Endometrium (tissue), 2 donors: ENCODE measurements around the gene IL1RAP.

Experiments
- FAIRE-seq: peaks from 2 replicates; lab custom pipeline; 2012; peaks lifted over from hg19 to GRCh38; lab: Jason Lieb, UNC
- donor health status: control.
- donor health status: control.

The IL1RAP gene

GRCh38 chr3:190579514-190580137, 65.7 kb downstream of the IL1RAP start:
- no peak for FAIRE-seq

GRCh38 chr3:190580417-190580816, 66.5 kb downstream of the IL1RAP start:
- FAIRE-seq = no peak

DNA sequence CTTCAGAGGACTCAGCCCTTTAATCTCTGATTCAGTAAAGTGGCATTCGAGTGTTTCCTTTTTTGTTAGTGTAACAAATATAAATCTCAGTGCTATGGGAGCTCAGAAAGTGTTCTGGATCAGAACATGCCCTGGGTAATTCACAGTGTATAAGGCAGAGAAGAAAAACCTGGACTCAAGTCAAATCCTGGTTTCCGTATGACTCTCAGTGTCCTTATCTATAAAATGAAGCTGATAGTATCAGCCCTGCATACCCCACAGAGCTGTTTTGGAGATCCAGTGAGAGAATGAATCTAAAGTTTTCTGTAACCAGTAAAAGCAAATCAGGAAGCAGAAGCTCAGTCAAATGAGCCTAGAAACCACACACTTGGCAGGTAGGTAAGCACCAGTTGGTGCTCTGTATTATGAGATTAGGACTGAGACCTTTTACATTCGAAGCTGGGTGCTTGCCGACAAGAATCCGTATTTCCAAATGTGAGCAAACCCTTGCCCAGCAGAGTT, 67.2 kb downstream of the IL1RAP start:
- no peak for FAIRE-seq

GRCh38 chr3:190582667-190583066, 68.8 kb downstream of the IL1RAP start:
- FAIRE-seq = no peak

DNA sequence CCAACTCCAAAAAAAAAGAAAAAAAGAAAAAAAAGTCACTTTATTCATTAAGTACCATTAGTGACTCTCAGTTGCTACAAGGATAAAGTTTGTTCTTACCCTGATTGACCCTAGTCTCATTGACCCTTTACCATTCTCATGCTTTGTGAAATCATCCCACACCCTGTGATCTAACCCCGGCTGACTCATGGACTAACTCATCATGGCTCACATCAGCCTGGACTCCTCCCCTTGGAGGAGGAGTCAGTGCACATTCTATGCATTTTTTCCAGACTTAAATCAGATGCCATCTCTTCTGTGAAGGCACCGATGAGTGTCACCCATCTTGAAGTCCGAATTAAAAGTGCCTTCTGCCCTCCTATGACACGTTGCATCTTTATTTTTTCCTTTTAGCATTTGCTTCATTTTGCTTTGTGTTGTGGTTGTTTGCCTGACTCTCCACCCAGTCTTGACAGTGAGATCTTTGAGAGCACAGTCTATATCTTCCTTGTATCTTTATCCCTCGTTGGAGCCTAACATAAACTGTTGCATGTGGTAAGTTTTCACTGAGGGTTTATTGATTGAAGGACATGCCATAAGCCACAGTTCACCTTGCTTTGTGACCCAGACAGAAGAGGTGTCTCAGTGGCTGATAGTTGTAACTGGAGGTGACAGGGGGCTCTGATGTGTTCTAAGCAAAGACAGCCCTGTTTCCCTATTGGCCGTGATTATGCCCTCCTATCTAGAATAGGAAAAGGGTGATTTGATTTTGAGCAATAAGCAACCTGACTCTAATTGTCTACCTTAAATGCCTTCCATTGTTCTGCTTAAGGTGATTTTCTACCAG, 72.1 kb downstream of the IL1RAP start:
- no peak for FAIRE-seq

DNA sequence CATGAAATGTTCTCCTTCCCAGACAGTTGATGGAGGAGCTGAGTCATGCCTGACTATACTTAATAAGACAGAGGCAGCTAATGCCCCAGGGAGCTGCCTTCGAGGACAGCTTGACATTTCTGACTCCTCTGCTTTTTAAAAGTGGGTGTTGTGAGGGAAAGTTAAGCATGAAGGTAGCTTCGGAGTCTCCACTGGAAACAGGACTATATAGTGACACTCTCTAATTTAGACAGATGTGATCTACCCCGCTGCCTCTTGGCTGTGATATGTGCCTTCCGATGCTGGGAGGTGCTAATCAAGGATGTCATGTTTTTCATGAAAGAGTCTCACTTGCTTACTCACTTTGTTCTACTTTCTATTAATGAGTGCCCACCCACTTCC, 72.7 kb downstream of the IL1RAP start:
- no peak for FAIRE-seq

GRCh38 chr3:190588570-190588969, 74.7 kb downstream of the IL1RAP start:
- no peak for FAIRE-seq

- no peak for FAIRE-seq
Measured at GRCh38 chr3:190589326-190589725, 75.4 kb downstream of the IL1RAP start.

GRCh38 chr3:190591080-190591479, 77.2 kb downstream of the IL1RAP start:
- no peak for FAIRE-seq

- FAIRE-seq = no peak
Measured at GRCh38 chr3:190593075-190593474, 79.2 kb downstream of the IL1RAP start.

DNA sequence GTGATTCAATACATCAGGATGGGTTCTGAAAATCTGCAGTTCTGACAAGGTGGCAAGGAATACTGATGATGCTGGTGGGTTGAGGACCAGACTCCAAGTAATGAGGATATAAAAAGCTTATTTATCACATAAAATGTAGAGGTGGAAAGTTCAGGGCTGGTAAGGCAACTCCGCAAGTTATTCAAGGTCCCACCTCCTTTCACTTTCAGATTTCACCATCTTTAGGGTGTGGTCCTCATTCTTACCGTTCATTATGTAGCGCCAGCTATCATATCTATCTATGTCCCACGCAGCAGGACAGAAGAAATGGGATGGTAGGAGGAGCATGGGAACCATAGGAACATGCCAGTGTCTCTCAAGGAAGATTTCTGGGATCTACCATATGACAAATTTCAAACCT, 80.3 kb downstream of the IL1RAP start:
- FAIRE-seq = no peak

- FAIRE-seq = no peak
Measured at GRCh38 chr3:190595179-190595795, 81.4 kb downstream of the IL1RAP start.

DNA sequence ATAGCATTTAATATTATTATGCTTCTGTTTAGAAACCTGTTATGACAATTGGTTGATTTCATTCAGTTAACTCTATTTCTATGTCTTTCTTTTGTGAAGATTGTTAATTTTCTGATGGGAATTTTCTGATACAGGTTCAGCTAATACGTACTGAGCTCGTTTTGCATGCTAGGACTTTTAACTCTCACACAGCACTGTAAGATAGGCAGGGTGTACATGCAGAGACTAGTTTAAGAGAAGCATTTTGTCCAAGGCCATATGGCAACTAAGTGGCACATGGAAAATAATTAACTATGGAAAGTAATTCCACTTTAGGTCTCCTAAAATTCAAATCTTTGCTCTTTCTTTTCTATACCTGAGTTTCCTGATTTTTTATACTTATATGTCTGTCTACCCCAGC, 81.9 kb downstream of the IL1RAP start:
- no peak for FAIRE-seq

GRCh38 chr3:190596349-190597285, 82.7 kb downstream of the IL1RAP start:
- no peak for FAIRE-seq

DNA sequence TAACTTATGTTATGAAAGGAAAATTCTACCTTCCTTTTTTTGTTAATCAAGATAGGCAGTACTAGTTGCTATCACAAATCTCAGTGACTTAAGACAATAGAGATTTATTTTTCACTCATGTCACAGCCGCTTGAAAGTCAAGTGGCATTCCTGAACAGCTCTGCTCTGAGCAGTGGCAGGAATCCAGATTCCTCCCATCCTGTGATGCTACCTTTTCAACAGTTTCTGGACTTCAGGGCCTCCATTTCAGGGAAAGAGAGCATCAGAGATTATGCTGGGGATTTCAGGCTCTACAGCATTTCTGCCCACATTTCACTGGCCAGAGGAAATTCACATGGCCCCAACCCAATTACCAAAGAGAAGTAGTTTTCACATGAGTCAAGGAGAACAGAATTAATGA, 83.4 kb downstream of the IL1RAP start:
- no peak for FAIRE-seq

DNA sequence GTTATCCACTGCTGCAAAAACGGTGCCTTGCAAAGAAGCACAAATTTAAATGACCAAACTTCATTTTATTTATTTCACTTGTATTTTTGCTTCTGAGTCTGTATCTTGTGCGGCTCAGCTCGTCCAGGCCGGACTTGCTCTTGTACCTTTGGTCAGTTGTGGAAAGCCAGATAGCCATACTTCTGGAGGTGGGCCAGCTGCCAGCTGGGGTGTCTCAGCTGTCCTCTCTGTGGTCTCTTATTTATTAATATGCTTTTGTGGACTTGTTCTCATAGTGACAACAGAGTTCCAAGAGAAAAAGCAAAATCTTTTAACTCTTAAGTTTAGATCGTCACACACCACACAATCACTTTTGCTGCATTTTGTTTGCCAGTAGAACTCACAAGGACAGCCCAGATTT, 87.7 kb downstream of the IL1RAP start:
- FAIRE-seq = no peak

- FAIRE-seq = no peak
Measured at GRCh38 chr3:190605385-190605784, 91.5 kb downstream of the IL1RAP start.

GRCh38 chr3:190606596-190606995, 92.7 kb downstream of the IL1RAP start:
- no peak for FAIRE-seq

DNA sequence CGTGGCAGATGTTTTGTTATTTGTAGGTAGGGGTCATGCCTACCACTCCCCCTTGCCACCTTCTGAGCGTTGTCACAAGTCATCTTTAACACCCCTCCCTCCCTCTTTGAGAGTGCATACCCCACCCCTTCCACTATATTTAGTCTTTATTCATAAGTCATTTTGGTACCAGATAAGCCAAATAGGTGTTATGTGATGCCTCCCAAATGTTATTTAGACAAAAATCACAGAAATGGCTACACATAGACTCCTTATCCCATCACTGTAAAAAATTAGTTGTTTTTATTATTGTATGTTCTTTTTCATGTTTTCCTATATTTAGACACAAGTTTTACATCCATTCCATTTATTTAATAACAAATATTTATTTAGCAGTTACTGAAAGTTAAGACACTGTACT, 93.1 kb downstream of the IL1RAP start:
- no peak for FAIRE-seq

DNA sequence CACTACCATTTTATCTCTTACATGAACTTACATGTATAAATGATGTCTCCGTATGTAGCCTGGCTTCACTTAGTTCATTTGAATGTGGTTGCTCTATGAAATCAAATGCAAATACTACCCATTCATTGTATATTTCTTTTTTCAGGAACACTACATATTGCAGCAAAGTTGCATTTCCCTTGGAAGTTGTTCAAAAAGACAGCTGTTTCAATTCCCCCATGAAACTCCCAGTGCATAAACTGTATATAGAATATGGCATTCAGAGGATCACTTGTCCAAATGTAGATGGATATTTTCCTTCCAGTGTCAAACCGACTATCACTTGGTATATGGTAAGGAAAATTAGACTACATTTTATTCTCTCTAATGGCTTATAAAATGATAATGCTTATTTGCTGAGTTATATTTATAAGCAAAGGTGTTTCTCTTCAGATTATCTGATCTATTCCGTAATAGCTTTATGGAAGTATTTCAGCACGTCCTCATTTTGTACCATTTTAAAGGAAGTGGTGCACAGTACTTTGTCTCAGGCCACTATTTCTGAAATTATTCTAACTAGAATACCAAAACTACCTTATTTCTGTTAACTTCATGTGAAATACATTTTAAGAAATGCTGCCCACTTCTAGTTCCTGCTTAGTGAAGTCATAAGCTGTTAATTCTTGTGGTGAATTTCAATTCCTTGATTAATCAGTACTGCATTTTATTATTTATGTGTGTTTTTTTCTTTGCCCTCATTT, 95.1 kb downstream of the IL1RAP start:
- FAIRE-seq = no peak
